ENCODE measurements around the gene FADS2. TPM values are rescaled to one million over a fixed set of nuclear protein-coding genes. Genes with fewer than 3 reads are reported as not detected.

FADS2 gene
- polyA plus RNA-seq, 3 donors from 2014 or later: 21.9 to 28.7 (median 22.0) TPM

DNA sequence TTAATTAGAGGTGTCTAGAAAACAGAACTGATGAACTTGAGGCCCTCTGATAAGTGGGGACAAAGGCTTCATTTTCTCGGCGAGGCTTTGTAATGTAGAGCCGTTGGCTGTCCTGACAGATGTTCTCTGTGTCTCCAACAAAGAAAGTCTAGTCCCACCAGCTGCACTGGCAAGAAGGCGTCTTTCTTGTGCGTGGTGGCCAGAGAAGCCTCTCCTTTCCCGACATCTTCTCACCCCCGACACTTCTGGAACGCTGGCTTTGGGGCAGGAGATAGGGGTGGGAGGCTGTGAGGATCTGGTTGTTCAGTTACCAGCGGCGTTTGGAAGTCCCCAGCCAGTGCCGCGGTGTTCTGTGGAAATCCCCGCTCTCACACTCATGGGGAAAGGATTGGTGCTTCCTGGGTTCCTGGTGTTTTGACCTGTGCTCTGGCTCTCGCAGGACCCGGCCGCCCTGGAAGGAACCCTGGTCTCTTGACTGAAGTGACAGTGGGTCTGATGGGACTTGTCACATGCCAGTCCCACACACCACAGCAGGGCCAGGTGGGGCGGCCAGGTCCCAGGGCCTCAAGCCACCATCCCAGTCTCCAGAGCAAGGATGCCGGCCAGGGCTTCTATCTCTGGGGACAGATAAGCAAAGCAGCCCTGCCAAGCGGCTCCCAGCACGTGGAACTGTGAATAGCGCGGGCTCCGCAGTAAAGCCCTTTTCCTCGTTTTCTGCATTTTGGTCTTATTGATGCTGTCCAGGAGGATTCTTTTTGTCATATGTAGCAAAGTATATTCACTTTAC, 23.2 kb downstream of the FADS2 start:
- DNase-seq: no peak
- no peak overlapping the region for H3K27ac Mint-ChIP-seq
- no peak overlapping the region for H3K4me3 Mint-ChIP-seq

GRCh38 chr11:61851900-61852295, 23.8 kb downstream of the FADS2 start:
- H3K36me3 Mint-ChIP-seq: peaks cover 0 to 24% (median 19%) of the 10 kb centered on the region in 3 donors
- H3K4me1 Mint-ChIP-seq: peaks cover 0 to 1% of the 10 kb centered on the region in 2 donors
- no peak for DNase-seq
- H3K9me3 Mint-ChIP-seq: no peaks in the 10 kb centered on the region
- no peak overlapping the region for H3K4me3 Mint-ChIP-seq
- peaks cover 0 to 2% (median 0%) of the 10 kb centered on the region in 3 donors for H3K27me3 Mint-ChIP-seq (ENCODE audit: low read depth in 3 of 3)
- no peak overlapping the region for H3K27ac Mint-ChIP-seq

More for the DNA sequence above, 23.2 kb downstream of the FADS2 start:
- peaks cover 0 to 1% of the 10 kb centered on the region in 2 donors for H3K4me1 Mint-ChIP-seq
- H3K36me3 Mint-ChIP-seq: peaks cover 0 to 24% (median 21%) of the 10 kb centered on the region in 3 donors
- H3K9me3 Mint-ChIP-seq: no peaks in the 10 kb centered on the region
- peaks cover 0 to 2% (median 0%) of the 10 kb centered on the region in 3 donors for H3K27me3 Mint-ChIP-seq (ENCODE audit: low read depth in 3 of 3)

GRCh38 chr11:61853698-61854169, 25.6 kb downstream of the FADS2 start:
- no peak for DNase-seq
- Mint-ChIP-seq H3K9me3 (no peaks in the 10 kb centered on the region), H3K36me3 (peaks cover 0 to 17% (median 12%) of the 10 kb centered on the region in 3 donors), H3K4me1 (peaks cover 0 to 1% of the 10 kb centered on the region in 2 donors), H3K4me3 (no peak overlapping the region), H3K27ac (no peak overlapping the region), H3K27me3 (ENCODE audit: low read depth in 3 of 3) (peaks cover 0 to 2% (median 0%) of the 10 kb centered on the region in 3 donors)

DNA sequence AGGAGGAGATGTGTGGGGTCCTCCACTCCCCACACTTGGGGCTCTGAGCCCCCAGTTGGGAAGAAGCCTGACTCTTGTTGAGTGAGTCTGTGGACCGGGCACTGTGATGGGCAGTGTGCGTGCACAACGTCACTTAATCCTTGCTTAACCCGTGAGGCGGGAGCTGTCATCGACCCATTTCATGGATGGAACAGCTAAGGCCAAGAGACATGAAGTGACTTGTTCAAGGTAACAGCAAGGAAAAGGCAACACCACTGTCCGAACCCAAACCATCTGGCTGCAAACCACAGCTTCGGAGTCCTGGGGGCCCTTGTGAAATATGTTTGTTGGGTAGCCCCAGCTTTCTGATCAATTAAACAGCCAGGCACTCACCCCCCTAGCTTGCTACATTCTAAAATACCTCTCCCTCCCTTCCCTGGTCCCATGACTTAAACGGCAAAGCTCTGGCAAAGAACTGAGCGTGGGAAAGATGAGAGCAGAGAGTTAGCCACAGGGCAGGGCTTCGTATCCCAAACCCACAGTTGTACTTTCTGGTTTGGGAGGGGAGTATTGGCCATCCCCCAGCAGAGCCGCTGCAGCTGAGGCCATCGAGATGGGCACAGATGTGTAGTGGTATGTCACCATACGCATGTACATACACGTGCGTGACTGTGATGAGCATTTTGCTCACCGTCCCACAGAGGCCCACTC, 26.3 kb downstream of the FADS2 start:
- Mint-ChIP-seq H3K36me3 (peaks cover 1 to 18% (median 14%) of the 10 kb centered on the region in 3 donors), H3K4me3 (no peak overlapping the region)
- DNase-seq: no peak

GRCh38 chr11:61854966-61855714, 27.0 kb downstream of the FADS2 start:
- DNase-seq: no peak
- Mint-ChIP-seq H3K4me1 (peaks cover 0 to 1% of the 10 kb centered on the region in 2 donors), H3K4me3 (no peak overlapping the region), H3K9me3 (no peaks in the 10 kb centered on the region), H3K27me3 (ENCODE audit: low read depth in 3 of 3) (peaks cover 0 to 2% (median 0%) of the 10 kb centered on the region in 3 donors), H3K27ac (no peak overlapping the region), H3K36me3 (peaks cover 3 to 23% (median 12%) of the 10 kb centered on the region in 3 donors)

More for the DNA sequence above, 26.3 kb downstream of the FADS2 start:
- Mint-ChIP-seq H3K27me3 (ENCODE audit: low read depth in 3 of 3) (peaks cover 0 to 2% (median 0%) of the 10 kb centered on the region in 3 donors), H3K9me3 (no peaks in the 10 kb centered on the region), H3K4me1 (peaks cover 0 to 1% of the 10 kb centered on the region in 2 donors), H3K27ac (no peak overlapping the region)

DNA sequence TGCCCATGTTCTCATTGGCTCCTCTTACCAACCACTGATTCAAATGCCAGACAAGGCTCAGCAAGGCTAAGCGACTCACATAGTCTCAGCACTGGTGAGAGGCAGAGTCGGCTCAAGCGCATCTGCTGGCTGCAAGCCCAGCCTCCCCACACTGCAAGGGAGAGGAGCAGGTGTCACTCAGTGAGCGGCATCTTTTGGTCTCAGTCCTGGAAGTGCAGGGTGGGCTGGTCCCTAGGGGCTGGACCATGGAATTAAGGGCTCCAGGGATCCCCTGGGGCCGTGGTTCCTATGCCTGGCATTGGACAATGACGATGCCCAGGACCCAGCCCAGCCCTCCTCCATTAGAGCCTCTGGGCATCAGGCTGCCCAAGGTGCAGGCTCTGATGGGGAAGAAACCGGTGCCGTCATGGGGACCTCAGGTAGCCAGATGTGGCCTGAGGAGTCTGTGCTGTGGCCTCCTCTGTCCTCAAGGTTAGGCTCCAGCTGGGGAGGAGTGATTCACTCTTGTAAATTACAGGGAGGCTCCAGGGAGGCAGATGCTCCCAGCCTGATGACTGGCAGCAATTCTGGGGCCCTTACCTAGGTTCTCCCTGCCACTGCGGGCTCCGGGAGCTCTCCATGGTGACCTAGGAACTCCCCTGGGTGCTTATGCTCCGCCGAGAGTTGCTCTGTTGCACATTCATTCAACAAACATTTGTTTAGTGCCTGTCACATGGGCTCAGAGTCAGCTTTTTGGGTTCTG, 28.0 kb downstream of the FADS2 start:
- Mint-ChIP-seq H3K27me3 (ENCODE audit: low read depth in 3 of 3) (peaks cover 0 to 2% (median 0%) of the 10 kb centered on the region in 3 donors), H3K9me3 (no peaks in the 10 kb centered on the region), H3K36me3 (peaks cover 3 to 23% (median 11%) of the 10 kb centered on the region in 3 donors), H3K4me3 (no peak overlapping the region), H3K27ac (peak overlapping the region in 1 of 6 donors; percentile 49), H3K4me1 (peaks cover 0 to 1% of the 10 kb centered on the region in 2 donors)
- DNase-seq: no peak

DNA sequence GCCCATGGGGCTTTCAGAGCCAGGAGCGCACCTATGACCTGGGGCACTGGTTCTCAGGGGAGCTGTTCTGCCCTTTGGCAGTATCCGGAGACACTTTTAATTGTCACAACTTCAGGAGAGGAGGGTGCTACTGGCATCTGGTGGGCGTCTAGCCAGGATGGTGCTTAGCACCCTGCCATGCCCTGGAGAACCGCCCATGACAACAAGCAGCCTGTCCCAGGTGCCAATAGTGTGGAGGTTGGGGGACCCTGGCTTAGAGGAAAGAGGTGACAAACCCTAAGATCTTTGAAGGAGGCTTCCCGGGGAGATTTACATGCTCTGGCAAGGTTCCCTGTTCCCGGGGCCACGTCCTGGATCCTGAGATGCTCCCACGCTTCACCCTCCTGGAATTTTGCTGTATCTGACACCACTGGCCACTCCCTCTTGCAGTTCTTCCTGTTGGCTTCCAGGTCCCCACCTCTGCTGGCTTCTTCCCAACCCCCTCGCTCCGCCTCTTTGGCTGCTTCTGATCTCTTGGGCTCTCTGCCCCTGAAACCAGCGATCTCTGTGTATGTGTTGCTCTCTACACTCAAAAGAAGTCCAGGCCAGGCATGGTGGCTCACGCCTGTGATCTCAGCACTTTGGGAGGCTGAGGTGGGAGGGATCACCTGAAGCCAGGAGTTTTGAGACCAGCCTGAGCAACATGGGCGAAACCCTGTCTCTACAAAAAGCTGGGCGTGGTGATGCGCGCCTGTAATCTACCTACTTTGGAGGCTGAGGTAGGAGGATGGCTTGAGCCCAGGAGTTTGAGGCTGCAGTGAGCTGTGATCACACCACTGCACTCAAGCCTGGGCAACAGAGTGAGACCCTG, 32.2 kb downstream of the FADS2 start:
- H3K27me3 Mint-ChIP-seq (ENCODE audit: low read depth in 3 of 3): no peaks in the 10 kb centered on the region
- H3K9me3 Mint-ChIP-seq: no peaks in the 10 kb centered on the region
- no peak overlapping the region for H3K4me3 Mint-ChIP-seq
- DNase-seq: no peak
- peaks cover 3 to 13% (median 7%) of the 10 kb centered on the region in 3 donors for H3K36me3 Mint-ChIP-seq
- peak overlapping the region in 1 of 6 donors; percentile 10 for H3K27ac Mint-ChIP-seq
- H3K4me1 Mint-ChIP-seq: no peaks in the 10 kb centered on the region

- no peaks in the 10 kb centered on the region for H3K27me3 Mint-ChIP-seq (ENCODE audit: low read depth in 3 of 3)
- no peak for DNase-seq
- no peaks in the 10 kb centered on the region for H3K9me3 Mint-ChIP-seq
- H3K27ac Mint-ChIP-seq: peak overlapping the region in 1 of 6 donors; percentile 59
- no peaks in the 10 kb centered on the region for H3K4me1 Mint-ChIP-seq
- H3K36me3 Mint-ChIP-seq: peaks cover 3 to 17% (median 7%) of the 10 kb centered on the region in 3 donors
- no peak overlapping the region for H3K4me3 Mint-ChIP-seq
Observed at GRCh38 chr11:61861634-61862033, 33.5 kb downstream of the FADS2 start.

DNA sequence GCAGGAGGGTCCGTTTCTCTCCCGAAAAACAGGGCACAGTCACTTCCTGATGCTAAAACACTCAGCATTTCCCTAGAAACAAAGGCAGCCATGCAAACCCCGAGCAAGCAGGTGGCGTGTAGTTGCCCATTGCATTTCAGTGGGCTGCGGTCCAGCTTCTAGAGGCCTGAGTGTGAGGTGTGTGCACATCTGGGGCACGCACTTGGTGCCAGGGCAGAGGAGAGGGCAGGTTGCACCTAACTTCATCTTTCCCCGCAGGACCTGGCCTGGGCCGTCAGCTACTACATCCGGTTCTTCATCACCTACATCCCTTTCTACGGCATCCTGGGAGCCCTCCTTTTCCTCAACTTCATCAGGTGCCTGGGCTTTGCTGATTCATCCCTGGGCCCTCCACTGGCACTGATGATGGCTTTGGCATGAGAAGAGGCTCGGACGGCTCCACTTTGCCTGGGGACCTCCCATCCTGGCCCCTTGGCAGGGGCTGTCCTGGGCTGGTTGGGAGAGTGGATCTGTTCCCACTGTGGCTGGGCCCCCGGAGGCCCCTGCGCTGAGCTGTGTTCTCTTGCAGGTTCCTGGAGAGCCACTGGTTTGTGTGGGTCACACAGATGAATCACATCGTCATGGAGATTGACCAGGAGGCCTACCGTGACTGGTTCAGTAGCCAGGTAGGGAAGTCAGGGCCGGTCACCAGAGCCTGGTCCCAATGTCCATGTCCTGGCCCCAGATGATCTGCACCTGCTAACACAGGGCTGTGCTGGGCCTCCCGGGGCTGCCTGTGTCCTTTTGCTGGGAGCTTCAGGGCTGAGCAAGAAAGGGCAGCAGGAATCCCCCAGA, 34.8 kb downstream of the FADS2 start:
- Mint-ChIP-seq H3K27me3 (ENCODE audit: low read depth in 3 of 3) (no peaks in the 10 kb centered on the region), H3K4me3 (no peak overlapping the region), H3K27ac (no peak overlapping the region), H3K9me3 (no peaks in the 10 kb centered on the region), H3K36me3 (peaks cover 3 to 17% (median 7%) of the 10 kb centered on the region in 3 donors), H3K4me1 (no peaks in the 10 kb centered on the region)
- DNase-seq: no peak

DNA sequence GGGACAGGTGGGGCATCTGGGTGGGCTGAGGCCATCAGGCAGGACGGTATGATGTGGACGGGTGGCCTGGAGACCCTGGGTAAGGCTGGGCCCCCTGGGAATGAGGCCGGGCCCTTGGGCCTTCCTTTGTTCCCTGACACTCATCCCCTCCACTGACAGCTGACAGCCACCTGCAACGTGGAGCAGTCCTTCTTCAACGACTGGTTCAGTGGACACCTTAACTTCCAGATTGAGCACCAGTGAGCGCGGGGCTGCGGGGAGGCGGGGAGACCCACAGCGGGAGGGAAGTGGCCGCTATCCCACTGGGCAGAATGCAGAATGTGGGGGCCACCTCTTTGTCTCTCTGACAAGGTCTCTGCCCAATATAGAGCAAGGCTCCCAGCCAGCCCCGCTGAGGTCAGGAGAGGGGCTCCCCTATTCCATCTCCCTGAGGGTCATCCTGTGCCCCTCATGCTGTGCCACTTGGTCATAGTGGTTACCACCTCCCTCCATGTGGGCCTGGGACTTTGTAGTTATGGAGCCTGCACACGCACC, 35.5 kb downstream of the FADS2 start:
- DNase-seq: no peak
- Mint-ChIP-seq H3K9me3 (no peaks in the 10 kb centered on the region), H3K27me3 (ENCODE audit: low read depth in 3 of 3) (no peaks in the 10 kb centered on the region), H3K27ac (no peak overlapping the region), H3K4me3 (no peak overlapping the region), H3K36me3 (peaks cover 3 to 17% (median 7%) of the 10 kb centered on the region in 3 donors), H3K4me1 (no peaks in the 10 kb centered on the region)

DNA sequence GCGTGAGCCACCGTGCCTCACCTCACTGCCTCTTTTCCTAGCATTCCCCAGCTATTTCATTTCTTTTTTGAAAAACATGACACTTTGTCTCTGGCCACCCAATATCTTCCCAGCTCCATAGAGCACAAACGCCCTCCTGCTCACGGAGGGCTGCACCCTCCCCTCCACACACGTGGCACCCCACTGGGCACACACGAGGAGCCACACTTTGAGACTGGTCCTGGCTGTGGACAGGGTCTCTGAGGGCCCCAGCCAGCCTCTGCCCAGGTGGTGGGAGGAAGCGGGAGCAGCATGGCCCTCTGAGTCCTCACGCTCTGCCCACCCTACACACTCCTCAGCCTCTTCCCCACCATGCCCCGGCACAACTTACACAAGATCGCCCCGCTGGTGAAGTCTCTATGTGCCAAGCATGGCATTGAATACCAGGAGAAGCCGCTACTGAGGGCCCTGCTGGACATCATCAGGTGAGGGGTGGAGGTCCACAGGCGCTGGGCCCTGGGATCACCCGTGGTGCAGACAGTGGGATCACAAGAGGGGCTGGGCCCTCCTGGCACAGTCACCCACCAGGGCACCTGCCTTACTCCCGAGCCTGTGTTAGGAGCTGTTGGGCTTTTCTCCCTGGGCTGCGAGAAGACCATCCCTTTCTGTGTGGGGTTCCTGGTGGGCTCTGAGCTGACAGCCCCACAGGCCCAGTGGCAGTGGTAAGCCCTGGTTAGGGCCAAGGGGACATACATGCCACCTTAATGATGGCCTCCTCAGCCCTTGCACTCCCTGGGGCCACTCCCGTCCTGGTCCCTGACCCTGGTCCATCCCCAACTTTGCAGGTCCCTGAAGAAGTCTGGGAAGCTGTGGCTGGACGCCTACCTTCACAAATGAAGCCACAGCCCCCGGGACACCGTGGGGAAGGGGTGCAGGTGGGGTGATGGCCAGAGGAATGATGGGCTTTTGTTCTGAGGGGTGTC, 37.0 kb downstream of the FADS2 start:
- Mint-ChIP-seq H3K4me3 (no peak overlapping the region), H3K36me3 (peaks cover 0 to 10% (median 4%) of the 10 kb centered on the region in 3 donors), H3K27me3 (ENCODE audit: low read depth in 3 of 3) (no peaks in the 10 kb centered on the region), H3K27ac (no peak overlapping the region), H3K9me3 (no peaks in the 10 kb centered on the region), H3K4me1 (no peaks in the 10 kb centered on the region)
- no peak for DNase-seq
